Vagina (tissue), 2 donors: Measurements from ENCODE around the gene ATRN. TPM values are rescaled to one million over a fixed set of nuclear protein-coding genes. Genes with fewer than 3 reads are reported as not detected.
A peak's percentile ranks its signal among the peaks of the same experiment; 100 is the strongest.

ENCODE experiments used
- DNase-seq, 2 donors: peaks; one replicate each; pipeline ENCODE4 v3.0.0-alpha.2; 2017; ENCODE audit errors: extremely low spot score in 2 of 2
- H3K27ac ChIP-seq: fragments of 200-600 bp; sonication (generic); one replicate; pipeline ENCODE4 v1.5.1; 2019
- H3K27me3 ChIP-seq: fragments of 200-600 bp; sonication (generic); one replicate; pipeline ENCODE4 v1.5.1; 2019
- H3K36me3 ChIP-seq, 2 donors: fragments of 200-600 bp; sonication (generic); one replicate each; pipeline ENCODE4 v1.5.1; 2017 to 2019
- H3K4me1 ChIP-seq: fragments of 200-600 bp; sonication (generic); one replicate; pipeline ENCODE4 v1.5.1; 2019
- H3K4me3 ChIP-seq, 2 donors: fragments of 200-600 bp; sonication (generic); 1 replicate in 1 of 2; 2 replicates in 1 of 2; pipeline ENCODE4 v1.5.1; 2016 to 2019
- H3K9me3 ChIP-seq: fragments of 200-600 bp; sonication (generic); one replicate; pipeline ENCODE4 v1.5.1; 2019
- CTCF ChIP-seq, 3 experiments: fragments of 450-650 bp in 2 of 3; fragments of 200-600 bp in 1 of 3; sonication (generic) in 1 of 3; IDR thresholded peaks; one replicate each; pipeline ENCODE4 v1.5.1; 2017 to 2019; ENCODE audit warnings: antibody characterized with exemption in 3 of 3, mild to moderate bottlenecking in 2 of 3, moderate library complexity in 2 of 3
- POLR2A ChIP-seq, 2 donors: fragments of 450-650 bp; IDR thresholded peaks; one replicate each; pipeline ENCODE4 v1.6.1; 2017; ENCODE audit warnings: antibody characterized with exemption in 2 of 2, mild to moderate bottlenecking in 2 of 2, moderate library complexity in 2 of 2
- POLR2AphosphoS5 ChIP-seq, 2 donors: sonication (generic); formaldehyde crosslinking; IDR thresholded peaks; one replicate each; pipeline ENCODE4 v1.9.0; 2017; ENCODE audit warnings: antibody characterized with exemption in 2 of 2, mild to moderate bottlenecking in 2 of 2, low read depth in 1 of 2; ENCODE audit not compliant: insufficient read depth in 1 of 2
- intact Hi-C: fragments of 100-400 bp; cut with DNase I; formaldehyde crosslinking; loops from one replicate; pipeline ENCODE4 v1.15.1; 2023
- total RNA-seq: library from RNA; depleted of rRNA; stranded (reverse); fragments of >200 nt; gene quantifications from one replicate; pipeline ENCODE4 v1.2.3, GENCODE V29; 2016

The ATRN gene
- total RNA-seq, 1 donor from 2014 or later: 22.8 TPM

DNA sequence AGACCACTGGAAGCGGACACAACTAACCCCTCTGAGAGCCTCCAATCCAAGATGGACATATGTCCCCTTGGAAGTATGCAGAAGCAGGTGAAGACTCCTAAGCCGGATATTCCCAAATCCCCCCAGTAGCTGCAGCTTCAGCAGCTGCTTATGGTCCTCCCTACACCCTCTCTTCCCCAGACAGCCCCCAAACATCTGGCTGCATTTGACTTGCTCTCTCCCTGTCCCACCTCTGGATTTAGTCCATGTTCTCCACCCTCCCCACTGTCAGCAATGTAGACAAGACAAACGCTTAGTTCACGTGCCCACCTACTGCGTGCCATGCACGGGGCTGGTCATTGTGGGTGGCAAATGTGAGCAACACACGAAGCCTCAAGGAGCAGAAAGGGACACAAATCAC lies 215.6 kb downstream of the ATRN start:
- Histone ChIP-seq H3K4me1 (peaks cover 26% of the 10 kb centered on the region), H3K4me3 (no peak overlapping the region), H3K9me3 (no peaks in the 10 kb centered on the region)

DNA sequence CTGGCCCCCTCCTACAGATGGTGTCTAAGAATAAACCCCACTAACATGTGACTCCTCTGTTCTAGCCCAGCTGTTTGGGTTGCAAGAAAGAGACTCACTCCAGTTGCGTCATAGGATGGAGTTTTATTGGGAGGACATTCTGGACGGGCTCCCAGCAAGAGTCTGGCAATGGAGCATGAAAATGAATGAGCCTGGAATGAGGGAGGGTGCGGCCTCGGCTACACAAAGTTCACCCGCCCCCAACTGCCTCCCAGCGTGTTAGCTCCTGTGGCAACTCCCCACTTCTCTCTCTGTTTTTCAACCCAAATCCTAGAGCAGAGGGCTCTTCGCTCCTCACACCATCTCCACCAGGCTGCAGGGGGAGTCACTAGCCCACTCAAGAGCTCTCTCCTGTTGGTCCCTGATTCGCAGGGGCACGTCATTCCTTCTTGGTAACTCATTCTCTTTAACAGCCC lies 216.1 kb downstream of the ATRN start:
- Histone ChIP-seq H3K9me3 (no peaks in the 10 kb centered on the region), H3K4me3 (peak overlapping the region in 1 of 2 donors; percentile 6), H3K27me3 (no peaks in the 10 kb centered on the region), H3K36me3 (no peaks in the 10 kb centered on the region), H3K27ac (peak overlapping the region; percentile 81), H3K4me1 (peaks cover 26% of the 10 kb centered on the region)
- DNase-seq: peak in 1 of 2 donors; percentile 98
- TF ChIP-seq POLR2A (IDR thresholded peaks at IDR 0.05) (no peak), CTCF (IDR thresholded peaks at IDR 0.05) (no peak), POLR2AphosphoS5 (IDR thresholded peaks at IDR 0.05; ENCODE audit: insufficient read depth in 1 of 2, low read depth in 1 of 2) (peak; percentile 67 to 96)
- intact Hi-C loops: no loop called here

More for the DNA sequence above, 215.6 kb downstream of the ATRN start:
- H3K27ac ChIP-seq: peak overlapping the region; percentile 81
- TF ChIP-seq CTCF (IDR thresholded peaks at IDR 0.05): no peak
- TF ChIP-seq POLR2AphosphoS5 (IDR thresholded peaks at IDR 0.05; ENCODE audit: insufficient read depth in 1 of 2, low read depth in 1 of 2): no peak
- TF ChIP-seq POLR2A (IDR thresholded peaks at IDR 0.05): no peak
- intact Hi-C loops: no loop called here
- H3K36me3 ChIP-seq: no peaks in the 10 kb centered on the region
- H3K27me3 ChIP-seq: no peaks in the 10 kb centered on the region
- no peak for DNase-seq

- TF ChIP-seq CTCF (IDR thresholded peaks at IDR 0.05) (no peak), POLR2AphosphoS5 (IDR thresholded peaks at IDR 0.05; ENCODE audit: insufficient read depth in 1 of 2, low read depth in 1 of 2) (peak in 1 of 2 donors; percentile 54)
- Histone ChIP-seq H3K27me3 (no peaks in the 10 kb centered on the region), H3K27ac (peak overlapping the region; percentile 81), H3K4me3 (no peak overlapping the region), H3K9me3 (no peaks in the 10 kb centered on the region), H3K36me3 (no peaks in the 10 kb centered on the region), H3K4me1 (peaks cover 26% of the 10 kb centered on the region)
- DNase-seq: no peak
- intact Hi-C loops: no loop called here
Observed at GRCh38 chr20:3687655-3688054, 216.8 kb downstream of the ATRN start.

DNA sequence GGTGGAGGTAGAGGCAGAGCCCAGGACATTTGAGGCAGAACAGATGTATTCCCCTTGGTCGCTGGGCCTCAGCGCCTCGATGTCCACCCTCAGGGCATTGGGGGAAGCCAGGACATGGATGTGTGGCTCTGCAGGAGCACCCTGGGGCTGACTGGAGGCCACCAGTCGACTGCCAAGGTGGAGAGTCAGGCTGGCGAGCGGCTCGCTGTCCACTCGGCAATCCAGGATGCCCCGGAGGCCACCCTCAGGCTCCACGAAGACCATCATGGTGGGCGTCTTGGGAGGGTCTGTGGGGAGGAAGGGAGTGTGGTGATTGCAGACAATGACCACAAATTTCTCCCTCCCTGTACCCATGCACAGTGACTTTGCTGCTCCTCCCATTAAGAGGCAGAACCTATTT lies 219.2 kb downstream of the ATRN start:
- Histone ChIP-seq H3K27ac (no peak overlapping the region), H3K36me3 (no peaks in the 10 kb centered on the region), H3K9me3 (no peaks in the 10 kb centered on the region), H3K4me1 (peaks cover 26% of the 10 kb centered on the region), H3K27me3 (no peaks in the 10 kb centered on the region), H3K4me3 (no peak overlapping the region)
- no peak for DNase-seq
- TF ChIP-seq POLR2AphosphoS5 (IDR thresholded peaks at IDR 0.05; ENCODE audit: insufficient read depth in 1 of 2, low read depth in 1 of 2) (no peak), CTCF (IDR thresholded peaks at IDR 0.05) (no peak), POLR2A (IDR thresholded peaks at IDR 0.05) (no peak)
- intact Hi-C loops: no loop called here

- no peak for DNase-seq
Observed at GRCh38 chr20:3690413-3690812, 219.6 kb downstream of the ATRN start.

More at GRCh38 chr20:3690413-3690812, 219.6 kb downstream of the ATRN start:
- TF ChIP-seq CTCF (IDR thresholded peaks at IDR 0.05) (no peak), POLR2AphosphoS5 (IDR thresholded peaks at IDR 0.05; ENCODE audit: insufficient read depth in 1 of 2, low read depth in 1 of 2) (no peak), POLR2A (IDR thresholded peaks at IDR 0.05) (no peak)
- Histone ChIP-seq H3K9me3 (no peaks in the 10 kb centered on the region), H3K27me3 (no peaks in the 10 kb centered on the region), H3K4me3 (no peak overlapping the region), H3K4me1 (peaks cover 26% of the 10 kb centered on the region), H3K36me3 (no peaks in the 10 kb centered on the region), H3K27ac (no peak overlapping the region)
- intact Hi-C loops: no loop called here
